SU-DHL-6 (cell line): ENCODE results near the gene PPARG.

Experiments used
- EZH2phosphoT487 ChIP-seq: fragments of 200-600 bp; sonication (generic), shearing (Covaris generic); conservative IDR thresholded peaks from 2 replicates; pipeline ENCODE4 v1.6.1; 2018; ENCODE audit warnings: mild to moderate bottlenecking, antibody characterized with exemption, low read length, moderate library complexity, mixed read lengths
- TF ChIP-seq, protein P1 (sequence below): fragments of 200-600 bp; sonication (generic); IDR thresholded peaks from one replicate; pipeline ENCODE4 v1.5.1; 2017; ENCODE audit warnings: antibody characterized with exemption, mild to moderate bottlenecking, low read length, moderate library complexity; ENCODE audit not compliant: insufficient read depth, poor library complexity, severe bottlenecking

DNA sequence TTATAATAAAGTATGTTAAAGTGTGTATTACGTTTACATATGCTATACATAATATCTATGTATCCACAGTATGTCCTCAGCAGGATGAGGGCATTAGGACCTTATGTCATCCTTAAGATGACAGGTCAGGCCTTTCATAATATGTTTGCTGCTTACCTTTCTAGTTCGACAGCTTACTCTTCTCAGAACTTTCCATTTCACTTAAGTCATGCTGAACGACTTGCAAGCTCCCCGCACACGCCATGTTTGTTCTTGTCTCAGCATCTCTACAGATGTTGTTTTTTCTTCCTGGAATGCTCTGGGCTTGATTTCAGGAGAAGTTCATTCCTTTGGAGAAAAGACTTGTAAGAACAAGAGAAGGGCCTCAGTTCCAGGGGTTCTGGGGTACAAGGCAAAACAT, 36.0 kb upstream of the PPARG start:
- TF ChIP-seq, protein P1, sequence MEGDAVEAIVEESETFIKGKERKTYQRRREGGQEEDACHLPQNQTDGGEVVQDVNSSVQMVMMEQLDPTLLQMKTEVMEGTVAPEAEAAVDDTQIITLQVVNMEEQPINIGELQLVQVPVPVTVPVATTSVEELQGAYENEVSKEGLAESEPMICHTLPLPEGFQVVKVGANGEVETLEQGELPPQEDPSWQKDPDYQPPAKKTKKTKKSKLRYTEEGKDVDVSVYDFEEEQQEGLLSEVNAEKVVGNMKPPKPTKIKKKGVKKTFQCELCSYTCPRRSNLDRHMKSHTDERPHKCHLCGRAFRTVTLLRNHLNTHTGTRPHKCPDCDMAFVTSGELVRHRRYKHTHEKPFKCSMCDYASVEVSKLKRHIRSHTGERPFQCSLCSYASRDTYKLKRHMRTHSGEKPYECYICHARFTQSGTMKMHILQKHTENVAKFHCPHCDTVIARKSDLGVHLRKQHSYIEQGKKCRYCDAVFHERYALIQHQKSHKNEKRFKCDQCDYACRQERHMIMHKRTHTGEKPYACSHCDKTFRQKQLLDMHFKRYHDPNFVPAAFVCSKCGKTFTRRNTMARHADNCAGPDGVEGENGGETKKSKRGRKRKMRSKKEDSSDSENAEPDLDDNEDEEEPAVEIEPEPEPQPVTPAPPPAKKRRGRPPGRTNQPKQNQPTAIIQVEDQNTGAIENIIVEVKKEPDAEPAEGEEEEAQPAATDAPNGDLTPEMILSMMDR, result no peak
- TF ChIP-seq EZH2phosphoT487, result no peak
